CD4-positive, alpha-beta memory T cell (primary cell): Measurements from ENCODE around the gene PPP2R3B. TPM values are rescaled to one million over a fixed set of nuclear protein-coding genes. Genes with fewer than 3 reads are reported as not detected.

Experiments
- CTCF ChIA-PET: fragments of 350-600 bp; sonication (Branson Sonifier 250); formaldehyde crosslinking; loops from one replicate; lab custom pipeline; 2021; ENCODE audit warnings: inconsistent platforms; ENCODE audit not compliant: partially characterized antibody; lab: Charles Lee
- POLR2A ChIA-PET: fragments of 350-600 bp; sonication (Branson Sonifier 250); formaldehyde crosslinking; loops from one replicate; lab custom pipeline; 2021; ENCODE audit not compliant: partially characterized antibody; lab: Charles Lee
- DNase-seq, 5 donors: peaks; one replicate each; pipeline versions ENCODE4 v3.0.0 to v3.0.0-alpha.2; 2020 to 2022; ENCODE audit warnings: mixed read lengths in 1 of 5
- H3K27ac ChIP-seq: one replicate; pipeline ENCODE4 v1.7.0; 2013; ENCODE audit warnings: low read depth, low read length
- H3K27me3 ChIP-seq: 2 replicates; pipeline ENCODE4 v1.7.0; 2013; ENCODE audit warnings: mild to moderate bottlenecking, low read length, moderate library complexity; ENCODE audit not compliant: insufficient read depth
- H3K36me3 ChIP-seq: 2 replicates; pipeline ENCODE4 v1.7.0; 2013; ENCODE audit warnings: mild to moderate bottlenecking, low read length, moderate library complexity; ENCODE audit not compliant: insufficient read depth
- H3K4me1 ChIP-seq: 2 replicates; pipeline ENCODE4 v1.7.0; 2013; ENCODE audit warnings: mild to moderate bottlenecking, low read length, moderate library complexity; ENCODE audit not compliant: insufficient read depth
- H3K4me3 ChIP-seq, 2 donors: one replicate each; pipeline ENCODE4 v1.7.0; 2013; ENCODE audit warnings: low read length in 2 of 2, mild to moderate bottlenecking in 1 of 2
- H3K9me3 ChIP-seq, 2 donors: one replicate each; pipeline ENCODE4 v1.7.0; 2013; ENCODE audit warnings: low read length in 2 of 2, control low read depth in 1 of 2; ENCODE audit not compliant: control insufficient read depth in 1 of 2
- H3K27ac Mint-ChIP-seq, 7 donors: one replicate each; pipeline ENCODE4 v1.8.0; 2020 to 2021; ENCODE audit warnings: mixed read lengths in 7 of 7, mild to moderate bottlenecking in 6 of 7, inconsistent platforms in 3 of 7, moderate library complexity in 3 of 7
- H3K27me3 Mint-ChIP-seq, 2 donors: one replicate each; pipeline ENCODE4 v1.8.0; 2020 to 2021; ENCODE audit warnings: mixed read lengths in 2 of 2
- H3K36me3 Mint-ChIP-seq, 2 donors: one replicate each; pipeline ENCODE4 v1.8.0; 2020 to 2021; ENCODE audit warnings: mixed read lengths in 2 of 2, inconsistent platforms in 1 of 2, mild to moderate bottlenecking in 1 of 2
- H3K4me1 Mint-ChIP-seq, 4 donors: one replicate each; pipeline ENCODE4 v1.8.0; 2020 to 2021; ENCODE audit warnings: mixed read lengths in 4 of 4, mild to moderate bottlenecking in 1 of 4
- H3K4me3 Mint-ChIP-seq, 8 donors: one replicate each; pipeline ENCODE4 v1.8.0; 2020 to 2021; ENCODE audit warnings: mixed read lengths in 8 of 8, mild to moderate bottlenecking in 7 of 8, moderate library complexity in 6 of 8, inconsistent platforms in 3 of 8
- H3K9me3 Mint-ChIP-seq, 8 donors: one replicate each; pipeline ENCODE4 v1.8.0; 2020 to 2021; ENCODE audit warnings: mixed read lengths in 8 of 8, mild to moderate bottlenecking in 5 of 8, inconsistent platforms in 3 of 8, moderate library complexity in 1 of 8
- intact Hi-C: fragments of 100-400 bp; cut with micrococcal nuclease; formaldehyde crosslinking; loops from one replicate; pipeline ENCODE4 v1.15.1; 2023
- polyA plus RNA-seq, 2 donors: library from polyadenylated mRNA; unstranded; fragments of 300-500 nt; fragmentation: Illumina TruSeq; gene quantifications; one replicate each; pipeline ENCODE4 v1.2.3, GENCODE V29; 2021
- total RNA-seq, 2 experiments: library from RNA; stranded (reverse); gene quantifications; one replicate each; pipeline ENCODE4 v1.2.3, GENCODE V29; 2021

PPP2R3B gene
- total and polyA plus RNA-seq, 4 experiments from 2014 or later = 8.0 to 45.2 (median 25.3) TPM

DNA sequence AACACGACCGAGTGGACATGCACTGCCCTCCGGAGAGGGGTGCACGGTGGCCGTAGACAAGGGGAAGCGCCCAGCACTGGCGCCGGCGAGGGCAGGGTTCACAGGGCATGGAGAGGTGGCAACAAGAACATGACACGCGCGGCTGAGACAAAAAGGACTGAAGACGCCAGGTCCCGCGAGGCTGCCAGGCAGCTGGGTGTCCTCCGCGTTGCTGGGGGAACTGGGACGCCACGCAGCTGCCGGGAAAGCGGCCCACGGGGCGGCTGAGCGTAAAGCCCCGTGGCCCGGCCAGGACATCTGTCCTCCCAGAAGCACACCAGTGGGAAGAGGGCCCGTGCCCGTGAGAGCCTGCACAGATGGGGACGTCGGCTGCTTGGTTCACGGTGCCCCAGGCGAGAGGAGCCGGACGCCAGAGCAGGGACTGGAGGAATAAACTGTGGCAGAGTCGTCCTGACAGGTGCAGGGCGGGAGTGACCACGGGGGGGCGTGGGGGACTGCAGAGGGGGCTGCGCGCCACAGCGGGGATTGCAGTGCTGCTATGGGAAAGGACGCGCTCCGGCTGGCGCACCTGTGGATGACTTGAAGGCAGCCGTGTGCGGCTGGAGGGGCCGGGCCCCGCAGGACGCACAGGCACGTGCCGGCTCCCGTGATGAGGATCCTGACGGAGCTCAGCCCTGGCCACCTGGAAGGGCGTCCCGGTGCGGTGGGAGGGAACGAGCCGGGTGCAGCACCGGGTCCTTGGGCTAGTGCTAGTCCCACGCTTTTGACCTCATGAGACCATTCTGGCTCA is 36.0 kb downstream of the PPP2R3B start:
- H3K9me3 Mint-ChIP-seq = no peaks in the 10 kb centered on the region
- H3K4me1 ChIP-seq = no peaks in the 10 kb centered on the region
- peaks cover under 1 to 17% (median 4%) of the 10 kb centered on the region in 4 donors for H3K4me1 Mint-ChIP-seq
- CTCF ChIA-PET = no interaction called here
- H3K27ac ChIP-seq = no peak overlapping the region
- no peaks in the 10 kb centered on the region for H3K36me3 ChIP-seq
- no peaks in the 10 kb centered on the region for H3K9me3 ChIP-seq
- no peak overlapping the region for H3K4me3 ChIP-seq
- POLR2A ChIA-PET = no interaction called here
- H3K36me3 Mint-ChIP-seq = peaks cover 4 to 6% of the 10 kb centered on the region in 2 donors
- no peak overlapping the region for H3K27ac Mint-ChIP-seq
- DNase-seq = no peak
- no peak overlapping the region for H3K4me3 Mint-ChIP-seq
- H3K27me3 ChIP-seq = no peaks in the 10 kb centered on the region
- no peaks in the 10 kb centered on the region for H3K27me3 Mint-ChIP-seq
- intact Hi-C loops = no loop called here

- H3K4me3 ChIP-seq = no peak overlapping the region
- no peaks in the 10 kb centered on the region for H3K36me3 ChIP-seq
- H3K9me3 Mint-ChIP-seq = no peaks in the 10 kb centered on the region
- H3K27me3 Mint-ChIP-seq = no peaks in the 10 kb centered on the region
- ChIA-PET POLR2A (no interaction called here), CTCF (no interaction called here)
- no peak overlapping the region for H3K27ac ChIP-seq
- H3K4me1 ChIP-seq = no peaks in the 10 kb centered on the region
- intact Hi-C loops = no loop called here
- no peak overlapping the region for H3K4me3 Mint-ChIP-seq
- DNase-seq = no peak
- H3K9me3 ChIP-seq = no peaks in the 10 kb centered on the region
- peaks cover 0 to 13% (median 2%) of the 10 kb centered on the region in 4 donors for H3K4me1 Mint-ChIP-seq
- peaks cover 3 to 6% of the 10 kb centered on the region in 2 donors for H3K36me3 Mint-ChIP-seq
- no peaks in the 10 kb centered on the region for H3K27me3 ChIP-seq
- H3K27ac Mint-ChIP-seq = no peak overlapping the region
These were observed 36.6 kb downstream of the PPP2R3B start for GRCh38 chrX:350148-350533.

DNA sequence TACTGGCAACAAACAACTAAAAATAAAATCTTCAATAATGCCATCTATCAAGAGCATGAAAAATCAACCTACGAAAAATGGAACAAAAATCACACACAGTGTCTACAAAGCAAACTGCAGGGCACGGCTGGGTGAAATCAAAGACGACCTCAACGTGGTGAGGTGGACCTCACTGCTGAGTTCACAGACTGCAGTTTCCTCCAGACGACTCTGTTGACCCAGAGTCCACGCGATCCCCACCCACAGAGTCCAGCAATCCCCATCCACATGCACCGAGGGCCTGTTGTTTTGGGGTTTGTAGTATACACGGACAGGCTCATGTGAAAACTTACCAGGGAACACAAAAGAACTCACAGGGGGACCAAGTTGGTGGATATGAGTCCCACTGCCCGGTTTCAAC is 37.0 kb downstream of the PPP2R3B start:
- H3K27ac Mint-ChIP-seq = no peak overlapping the region
- intact Hi-C loops = no loop called here
- DNase-seq = no peak
- Histone ChIP-seq H3K9me3 (no peaks in the 10 kb centered on the region), H3K4me3 (no peak overlapping the region), H3K27me3 (no peaks in the 10 kb centered on the region), H3K36me3 (no peaks in the 10 kb centered on the region), H3K27ac (no peak overlapping the region), H3K4me1 (no peaks in the 10 kb centered on the region)
- peaks cover 0 to 8% (median under 1%) of the 10 kb centered on the region in 4 donors for H3K4me1 Mint-ChIP-seq
- ChIA-PET POLR2A (no interaction called here), CTCF (no interaction called here)
- H3K4me3 Mint-ChIP-seq = no peak overlapping the region
- H3K9me3 Mint-ChIP-seq = no peaks in the 10 kb centered on the region
- H3K27me3 Mint-ChIP-seq = no peaks in the 10 kb centered on the region
- peaks cover 3 to 6% of the 10 kb centered on the region in 2 donors for H3K36me3 Mint-ChIP-seq

- peaks cover 3 to 6% of the 10 kb centered on the region in 2 donors for H3K36me3 Mint-ChIP-seq
- Histone ChIP-seq H3K4me3 (no peak overlapping the region), H3K27me3 (no peaks in the 10 kb centered on the region), H3K27ac (no peak overlapping the region), H3K36me3 (no peaks in the 10 kb centered on the region), H3K4me1 (no peaks in the 10 kb centered on the region), H3K9me3 (no peaks in the 10 kb centered on the region)
- H3K4me1 Mint-ChIP-seq = peaks cover 0 to 8% (median under 1%) of the 10 kb centered on the region in 4 donors
- CTCF ChIA-PET = no interaction called here
- POLR2A ChIA-PET = no interaction called here
- intact Hi-C loops = no loop called here
- DNase-seq = no peak
- H3K27ac Mint-ChIP-seq = no peak overlapping the region
- no peak overlapping the region for H3K4me3 Mint-ChIP-seq
- no peaks in the 10 kb centered on the region for H3K27me3 Mint-ChIP-seq
- no peaks in the 10 kb centered on the region for H3K9me3 Mint-ChIP-seq
These were observed 37.5 kb downstream of the PPP2R3B start for GRCh38 chrX:349196-349595.

DNA sequence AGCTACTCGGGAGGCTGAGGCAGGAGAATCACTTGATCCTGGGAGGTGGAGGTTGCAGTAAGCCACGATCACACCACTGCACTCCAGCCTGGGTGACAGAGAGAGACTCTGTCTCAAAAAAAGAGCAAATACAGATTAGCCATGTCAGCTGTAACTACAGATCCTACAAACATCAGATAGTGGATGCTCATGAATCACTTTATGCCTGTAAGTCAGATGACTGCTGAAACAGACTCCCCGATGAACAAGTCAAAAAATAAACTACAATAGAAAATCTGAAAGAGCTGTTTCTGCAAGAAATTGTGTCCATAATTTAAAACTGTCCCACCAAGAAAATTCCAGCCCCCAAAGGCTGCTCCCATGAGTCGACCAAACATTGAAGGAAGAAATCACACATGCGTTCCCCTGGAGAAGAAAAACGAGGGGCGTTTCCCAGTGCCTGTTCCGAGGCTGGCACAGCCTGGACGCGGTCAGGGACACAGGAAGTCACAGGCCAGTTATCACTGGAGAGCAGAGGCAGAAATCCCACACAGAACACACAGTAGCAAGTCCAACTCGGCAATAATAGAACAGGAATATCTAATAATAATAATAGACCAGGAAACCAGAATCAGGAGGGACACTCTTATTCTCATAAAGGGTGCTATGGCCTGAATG is 38.1 kb downstream of the PPP2R3B start:
- H3K9me3 Mint-ChIP-seq = no peaks in the 10 kb centered on the region
- H3K36me3 ChIP-seq = no peaks in the 10 kb centered on the region
- H3K4me1 Mint-ChIP-seq = peaks cover 0 to 8% (median under 1%) of the 10 kb centered on the region in 4 donors
- no peak overlapping the region for H3K4me3 Mint-ChIP-seq
- H3K4me1 ChIP-seq = no peaks in the 10 kb centered on the region
- H3K36me3 Mint-ChIP-seq = peaks cover 3 to 6% of the 10 kb centered on the region in 2 donors
- peak overlapping the region in 1 of 7 donors; percentile 54 for H3K27ac Mint-ChIP-seq
- POLR2A ChIA-PET = no interaction called here
- intact Hi-C loops = no loop called here
- no peak overlapping the region for H3K4me3 ChIP-seq
- no peak for DNase-seq
- no peaks in the 10 kb centered on the region for H3K27me3 ChIP-seq
- no peak overlapping the region for H3K27ac ChIP-seq
- H3K9me3 ChIP-seq = no peaks in the 10 kb centered on the region
- no peaks in the 10 kb centered on the region for H3K27me3 Mint-ChIP-seq
- CTCF ChIA-PET = no interaction called here

DNA sequence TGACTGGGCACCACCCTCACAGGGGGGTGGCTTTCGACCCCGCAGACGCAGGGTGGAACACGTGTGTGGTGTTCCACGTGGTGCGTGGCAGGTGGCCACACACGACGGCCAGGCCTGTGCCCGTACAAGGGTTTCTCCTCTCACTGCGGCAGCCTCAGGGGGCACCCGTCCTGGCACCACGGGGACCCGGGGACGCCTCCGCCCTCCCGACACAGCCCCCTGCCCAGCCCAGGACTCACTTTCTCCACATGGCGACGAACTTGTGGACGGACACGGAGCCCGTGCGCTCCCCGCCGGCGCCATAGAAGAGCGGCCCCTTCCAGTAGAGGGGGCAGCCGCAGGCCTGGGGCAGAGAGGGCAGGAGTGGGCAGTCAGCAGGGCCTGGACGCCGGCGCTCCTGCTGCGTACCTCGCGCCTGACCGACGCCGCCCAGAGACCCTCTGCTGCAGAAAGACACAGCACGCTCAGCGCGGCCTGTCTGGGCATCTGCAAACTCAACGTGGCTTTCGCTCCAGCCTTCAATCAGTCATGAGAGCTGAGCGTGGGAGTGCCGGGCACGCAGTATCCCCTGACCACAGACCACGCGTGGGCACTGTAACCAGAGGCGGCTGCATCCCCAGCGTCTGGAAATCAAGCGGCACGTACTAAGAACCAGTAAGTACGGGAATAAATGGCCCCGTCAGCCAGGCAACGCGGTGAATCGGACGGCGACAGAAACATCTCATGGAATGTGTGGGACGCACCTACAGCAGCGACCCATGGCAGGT is 39.2 kb downstream of the PPP2R3B start:
- peaks cover 3 to 6% of the 10 kb centered on the region in 2 donors for H3K36me3 Mint-ChIP-seq
- H3K27ac Mint-ChIP-seq = no peak overlapping the region
- POLR2A ChIA-PET = no interaction called here
- no peak for DNase-seq
- H3K36me3 ChIP-seq = no peaks in the 10 kb centered on the region
- intact Hi-C loops = no loop called here
- H3K9me3 Mint-ChIP-seq = no peaks in the 10 kb centered on the region
- no peak overlapping the region for H3K4me3 Mint-ChIP-seq
- no peak overlapping the region for H3K27ac ChIP-seq
- H3K4me1 Mint-ChIP-seq = peaks cover 0 to 6% (median under 1%) of the 10 kb centered on the region in 4 donors
- H3K4me1 ChIP-seq = no peaks in the 10 kb centered on the region
- CTCF ChIA-PET = no interaction called here
- H3K4me3 ChIP-seq = no peak overlapping the region
- H3K27me3 ChIP-seq = no peaks in the 10 kb centered on the region
- no peaks in the 10 kb centered on the region for H3K27me3 Mint-ChIP-seq
- no peaks in the 10 kb centered on the region for H3K9me3 ChIP-seq
